GM12864 (cell line): Measurements from ENCODE around the gene TIMM29.

Source experiments
- DNase-seq: peaks from one replicate; pipeline ENCODE4 v3.0.0-alpha.2; 2011; ENCODE audit warnings: low read depth
- H3K4me3 ChIP-seq: 2 replicates; pipeline ENCODE4 v1.5.1; 2011; ENCODE audit warnings: mild to moderate bottlenecking, low read depth, low read length, control low read depth
- CTCF ChIP-seq: IDR thresholded peaks from 2 replicates; pipeline ENCODE4 v1.5.1; 2011; ENCODE audit warnings: low read depth, mild to moderate bottlenecking, moderate library complexity, low read length, control low read depth, inconsistent platforms; ENCODE audit errors: missing control alignments

The TIMM29 gene

GRCh38 chr19:10928563-10929401, at the start of gene TIMM29, which contains the start of gene YIPF2:
TIMM29 (plus strand) TSS chr19:10928811; CDS start chr19:10928823, 12 bp downstream.
YIPF2 (minus strand) TSS chr19:10928639; CDS start chr19:10928410, 229 bp downstream.
- no peak for TF ChIP-seq CTCF
- H3K4me3 ChIP-seq: peak within 1 kb of the TSS; percentile 88
- peak; percentile 94 for DNase-seq

GRCh38 chr19:10881403-10882107, 47.1 kb upstream of the TIMM29 start:
- no peak for DNase-seq
- no peak overlapping the region for H3K4me3 ChIP-seq
- TF ChIP-seq CTCF: no peak

- H3K4me3 ChIP-seq: no peak overlapping the region
- DNase-seq: no peak
- TF ChIP-seq CTCF: no peak
Measured at GRCh38 chr19:10882108-10882457, 46.5 kb upstream of the TIMM29 start.

GRCh38 chr19:10884274-10884673, 44.3 kb upstream of the TIMM29 start:
- H3K4me3 ChIP-seq: no peak overlapping the region
- TF ChIP-seq CTCF: no peak
- DNase-seq: no peak

- no peak for TF ChIP-seq CTCF
- DNase-seq: no peak
- H3K4me3 ChIP-seq: no peak overlapping the region
Measured at GRCh38 chr19:10885201-10886169, 43.1 kb upstream of the TIMM29 start.

- H3K4me3 ChIP-seq: no peak overlapping the region
- TF ChIP-seq CTCF: no peak
- no peak for DNase-seq
Measured at GRCh38 chr19:10887616-10888367, 40.8 kb upstream of the TIMM29 start.
